ENCODE results near the gene SPTBN1. TPM values are rescaled to one million over a fixed set of nuclear protein-coding genes. Genes with fewer than 3 reads are reported as not detected.

The SPTBN1 gene
- total and polyA plus RNA-seq, 2 of the 13 experiments (the other 11 are each of a cell fraction or from before 2014, with no cell fraction given): 123 to 299 TPM

- peak; percentile 18; the same call in 1 of the 2 replicates for TF ChIP-seq ZNF281 (CRISPR knock-in tag; IDR thresholded peaks at IDR 0.05; ENCODE audit: borderline replicate concordance)
- TF ChIP-seq WIZ (CRISPR knock-in tag; IDR thresholded peaks at IDR 0.05): no peak
- no peak; the same call in 1 of the 2 replicates for TF ChIP-seq JDP2 (CRISPR knock-in tag; IDR thresholded peaks at IDR 0.05; ENCODE audit: borderline replicate concordance)
- peak; percentile 12 for TF ChIP-seq RBM22 (optimal IDR thresholded peaks at IDR 0.05; ENCODE audit: low read length)
- no peak for TF ChIP-seq SNAI1 (CRISPR knock-in tag; IDR thresholded peaks at IDR 0.05; ENCODE audit: borderline replicate concordance)
- peak; percentile 31; the same call in 1 of the 2 replicates for TF ChIP-seq RAD21 (CRISPR knock-in tag; IDR thresholded peaks at IDR 0.05)
- TF ChIP-seq CENPBD1 (CRISPR knock-in tag; IDR thresholded peaks at IDR 0.05; ENCODE audit: borderline replicate concordance, low read depth): no peak
- TF ChIP-seq ETS1 (CRISPR knock-in tag; IDR thresholded peaks at IDR 0.05): no peak
- TF ChIP-seq SIN3A (IDR thresholded peaks at IDR 0.05; ENCODE audit: borderline replicate concordance, low read depth, low read length): peak; percentile 80; the same call in 1 of the 2 replicates
- TF ChIP-seq NR2F2 (IDR thresholded peaks at IDR 0.05; ENCODE audit: borderline replicate concordance, low read depth): no peak; the same call in 1 of the 2 replicates
- TF ChIP-seq CCAR2 (optimal IDR thresholded peaks at IDR 0.05; ENCODE audit: low read depth, low read length): no peak
- peak; percentile 93; the same call in 1 of the 2 replicates for TF ChIP-seq ZC3H4 (CRISPR knock-in tag; IDR thresholded peaks at IDR 0.05; ENCODE audit: borderline replicate concordance)
- TF ChIP-seq ZNF530 (CRISPR knock-in tag; IDR thresholded peaks at IDR 0.05; ENCODE audit: low read depth): no peak
- TF ChIP-seq ZNF850 (CRISPR knock-in tag; conservative IDR thresholded peaks at IDR 0.05): no peak
Measured at GRCh38 chr2:54455563-54456361, at the start of gene SPTBN1 (continued).
